OCI-LY7 (cell line): ENCODE data around the gene RPL31.

ENCODE experiments used
- CTCF ChIP-seq: fragments of 200-600 bp; sonication (generic); conservative IDR thresholded peaks from 2 replicates; pipeline ENCODE4 v1.5.1; 2014; ENCODE audit warnings: mild to moderate bottlenecking, antibody characterized with exemption, low read length, moderate library complexity, mixed read lengths
- EZH2phosphoT487 ChIP-seq: fragments of 200-600 bp; sonication (generic); IDR thresholded peaks from 2 replicates; pipeline ENCODE4 v1.6.1; 2018; ENCODE audit warnings: low read depth, borderline replicate concordance, mild to moderate bottlenecking, mixed run types, antibody characterized with exemption, low read length, moderate library complexity, mixed read lengths

- TF ChIP-seq CTCF (no peak), EZH2phosphoT487 (no peak)
Measured at GRCh38 chr2:100959225-100959880, 42.7 kb upstream of the RPL31 start.
